HepG2 (cell line): ENCODE results near the gene INKA2. TPM values are rescaled to one million over a fixed set of nuclear protein-coding genes. Genes with fewer than 3 reads are reported as not detected.
A peak's percentile ranks its signal among the peaks of the same experiment; 100 is the strongest.

Experiments used
- FOXK1 ChIP-seq: sonication (generic); formaldehyde crosslinking; IDR thresholded peaks from 2 replicates; pipeline ENCODE4 v1.4.0; 2020; ENCODE audit warnings: low read depth, missing genetic modification reagents, borderline replicate concordance
- HDAC1 ChIP-seq: sonication (generic); formaldehyde crosslinking; IDR thresholded peaks from 2 replicates; pipeline ENCODE4 v1.5.1; 2020; ENCODE audit warnings: mild to moderate bottlenecking, missing genetic modification reagents
- HMG20A ChIP-seq: IDR thresholded peaks from 2 replicates; pipeline ENCODE4 v1.6.1; 2016; ENCODE audit warnings: borderline replicate concordance
- MAF1 ChIP-seq: sonication (generic); formaldehyde crosslinking; IDR thresholded peaks from 2 replicates; pipeline ENCODE4 v1.5.0; 2020; ENCODE audit warnings: missing genetic modification reagents, borderline replicate concordance
- PATZ1 ChIP-seq: sonication (generic); formaldehyde crosslinking; IDR thresholded peaks from 2 replicates; pipeline ENCODE4 v1.4.0; 2020; ENCODE audit warnings: missing genetic modification reagents
- SMC3 ChIP-seq: IDR thresholded peaks from 2 replicates; pipeline ENCODE4 v1.6.1; 2011; ENCODE audit warnings: low read length, improper control_type of control experiment
- SRSF9 ChIP-seq: fragments of 200-400 bp; formaldehyde crosslinking; IDR thresholded peaks from 2 replicates; pipeline ENCODE4 v1.6.1; 2018; ENCODE audit warnings: borderline replicate concordance, mild to moderate bottlenecking, low read depth, low read length; ENCODE audit not compliant: insufficient read depth, poor library complexity, severe bottlenecking
- TMF1 ChIP-seq: sonication (generic); formaldehyde crosslinking; IDR thresholded peaks from 2 replicates; pipeline ENCODE4 v1.8.1; 2022; ENCODE audit warnings: low read depth, missing genetic modification reagents
- ZBTB49 ChIP-seq: sonication (generic); formaldehyde crosslinking; IDR thresholded peaks from 2 replicates; pipeline ENCODE4 v1.4.0; 2020; ENCODE audit warnings: missing genetic modification reagents, borderline replicate concordance
- ZFP90 ChIP-seq: sonication (generic); formaldehyde crosslinking; IDR thresholded peaks from 2 replicates; pipeline ENCODE4 v1.8.0; 2022; ENCODE audit warnings: missing genetic modification reagents, mild to moderate bottlenecking, inconsistent platforms, borderline replicate concordance
- ZNF3 ChIP-seq: IDR thresholded peaks from 2 replicates; pipeline ENCODE4 v1.7.0; 2017; ENCODE audit warnings: inconsistent platforms
- ZNF350 ChIP-seq: sonication (generic); formaldehyde crosslinking; IDR thresholded peaks from 2 replicates; pipeline ENCODE4 v1.4.0; 2020; ENCODE audit warnings: mild to moderate bottlenecking, low read depth, missing genetic modification reagents, borderline replicate concordance
- ZNF569 ChIP-seq: sonication (generic); formaldehyde crosslinking; IDR thresholded peaks from 2 replicates; pipeline ENCODE4 v1.5.0; 2020; ENCODE audit warnings: mild to moderate bottlenecking, missing genetic modification reagents, moderate library complexity, borderline replicate concordance
- ZNF609 ChIP-seq: sonication (generic); formaldehyde crosslinking; IDR thresholded peaks from 2 replicates; pipeline ENCODE4 v1.4.0; 2020; ENCODE audit warnings: mild to moderate bottlenecking, missing genetic modification reagents, borderline replicate concordance
- ZNF615 ChIP-seq: sonication (generic); formaldehyde crosslinking; IDR thresholded peaks from 2 replicates; pipeline ENCODE4 v1.5.0; 2020; ENCODE audit warnings: mild to moderate bottlenecking, missing genetic modification reagents, borderline replicate concordance
- ZNF616 ChIP-seq: sonication (generic); formaldehyde crosslinking; IDR thresholded peaks from 2 replicates; pipeline ENCODE4 v1.5.0; 2020; ENCODE audit warnings: low read depth, mild to moderate bottlenecking, missing genetic modification reagents
- ZNF780A ChIP-seq: sonication (generic); formaldehyde crosslinking; IDR thresholded peaks from 2 replicates; pipeline ENCODE4 v1.8.0; 2022; ENCODE audit warnings: mild to moderate bottlenecking, missing genetic modification reagents, moderate library complexity
- polyA plus RNA-seq, 8 experiments: library from polyadenylated mRNA; depleted of rRNA in 3 of 8; stranded (reverse) in 7 of 8; unstranded in 1 of 8; fragments of >200 nt; fragmentation: Illumina TruSeq in 4 of 8; extraction: Trizol in 4 of 8; gene quantifications; 2 replicates each; pipeline versions ENCODE4 v1.2.1 to v1.2.3, GENCODE V29; 2011 to 2016; ENCODE audit warnings: low read depth in 4 of 8, missing spikeins in 1 of 8, mixed read lengths in 1 of 8; ENCODE audit not compliant: insufficient read depth in 1 of 8
- total RNA-seq, 5 experiments: library from RNA; depleted of rRNA; stranded (reverse); fragments of >200 nt; fragmentation: Illumina TruSeq; extraction: Trizol; gene quantifications; 2 replicates each; pipeline ENCODE4 v1.2.3, GENCODE V29; 2016; ENCODE audit warnings: low read depth in 1 of 5
- TF ChIP-seq, protein P1 (sequence below): sonication (generic); formaldehyde crosslinking; IDR thresholded peaks from 2 replicates; pipeline ENCODE4 v1.4.0; 2020; ENCODE audit warnings: mild to moderate bottlenecking, low read depth, missing genetic modification reagents

Gene INKA2
- total and polyA plus RNA-seq, 2 of the 13 experiments (the other 11 are each of a cell fraction or from before 2014, with no cell fraction given), result 2.6 to 4.6 TPM

GRCh38 chr1:111739194-111739924 lies at the start of gene INKA2 (continued):
- TF ChIP-seq, protein P1, sequence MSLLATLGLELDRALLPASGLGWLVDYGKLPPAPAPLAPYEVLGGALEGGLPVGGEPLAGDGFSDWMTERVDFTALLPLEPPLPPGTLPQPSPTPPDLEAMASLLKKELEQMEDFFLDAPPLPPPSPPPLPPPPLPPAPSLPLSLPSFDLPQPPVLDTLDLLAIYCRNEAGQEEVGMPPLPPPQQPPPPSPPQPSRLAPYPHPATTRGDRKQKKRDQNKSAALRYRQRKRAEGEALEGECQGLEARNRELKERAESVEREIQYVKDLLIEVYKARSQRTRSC (CRISPR knock-in tag), result no peak
- TF ChIP-seq SRSF9, result no peak
- no peak for TF ChIP-seq ZNF609 (CRISPR knock-in tag)
- no peak for TF ChIP-seq ZNF3 (CRISPR knock-in tag)
- TF ChIP-seq ZNF350 (CRISPR knock-in tag), result peak; percentile 82
- peak; percentile 60 for TF ChIP-seq HDAC1 (CRISPR knock-in tag)
- TF ChIP-seq ZFP90, result peak; percentile 80; the same call in 1 of the 2 replicates
- TF ChIP-seq HMG20A, result no peak
- TF ChIP-seq ZNF780A (CRISPR knock-in tag), result 0 out of 2 replicates have a peak, but pooled peaks have one; percentile 26
- peak; percentile 82 for TF ChIP-seq PATZ1 (CRISPR knock-in tag)
- TF ChIP-seq ZNF569 (CRISPR knock-in tag), result no peak
- TF ChIP-seq ZNF615 (CRISPR knock-in tag), result no peak
- no peak for TF ChIP-seq FOXK1
- peak; percentile 87 for TF ChIP-seq ZNF616 (CRISPR knock-in tag)
- TF ChIP-seq MAF1 (CRISPR knock-in tag), result peak; percentile 86; the same call in 1 of the 2 replicates
- peak; percentile 38; the same call in 1 of the 2 replicates for TF ChIP-seq TMF1 (CRISPR knock-in tag)
- TF ChIP-seq ZBTB49 (CRISPR knock-in tag), result no peak
- TF ChIP-seq SMC3, result no peak
